HAP-1 (cell line): ENCODE measurements around the gene CCDC7.
"Not testable (repeated sequence)": the region's sequence is repeated elsewhere in the genome, so short reads cannot be mapped to it uniquely, and the experiment has no call there.

Experiments
- DNase-seq, 2 experiments: peaks; one replicate each; pipeline ENCODE4 v3.0.0-alpha.2; 2016 to 2020; ENCODE audit warnings: low spot score in 2 of 2
- H3K27me3 ChIP-seq: fragments of 250-450 bp; sonication (Bioruptor Pico); 2 replicates; pipeline ENCODE4 v1.5.1; 2020; ENCODE audit warnings: low read depth, mild to moderate bottlenecking, moderate library complexity
- H3K36me3 ChIP-seq: fragments of 250-450 bp; sonication (Bioruptor Pico); replicated peaks from 2 replicates; pipeline ENCODE4 v1.5.1; 2020; ENCODE audit warnings: mild to moderate bottlenecking
- H3K4me1 ChIP-seq: fragments of 250-450 bp; sonication (Bioruptor Pico); 2 replicates; pipeline ENCODE4 v1.5.1; 2020; ENCODE audit warnings: mild to moderate bottlenecking
- H3K4me3 ChIP-seq: fragments of 250-450 bp; sonication (Bioruptor Pico); 2 replicates; pipeline ENCODE4 v1.5.1; 2020; ENCODE audit warnings: mild to moderate bottlenecking, moderate library complexity
- H3K9me3 ChIP-seq: fragments of 250-450 bp; sonication (Bioruptor Pico); 2 replicates; pipeline ENCODE4 v1.5.1; 2020; ENCODE audit warnings: mild to moderate bottlenecking, moderate library complexity
- in situ Hi-C: fragments of 300-500 bp; cut with MboI; formaldehyde crosslinking; loops from 3 replicates; pipeline ENCODE4 v1.14.3; 2020; ENCODE audit warnings: low sequenced_read_pairs, inconsistent platforms, mixed read lengths

CCDC7 gene

DNA sequence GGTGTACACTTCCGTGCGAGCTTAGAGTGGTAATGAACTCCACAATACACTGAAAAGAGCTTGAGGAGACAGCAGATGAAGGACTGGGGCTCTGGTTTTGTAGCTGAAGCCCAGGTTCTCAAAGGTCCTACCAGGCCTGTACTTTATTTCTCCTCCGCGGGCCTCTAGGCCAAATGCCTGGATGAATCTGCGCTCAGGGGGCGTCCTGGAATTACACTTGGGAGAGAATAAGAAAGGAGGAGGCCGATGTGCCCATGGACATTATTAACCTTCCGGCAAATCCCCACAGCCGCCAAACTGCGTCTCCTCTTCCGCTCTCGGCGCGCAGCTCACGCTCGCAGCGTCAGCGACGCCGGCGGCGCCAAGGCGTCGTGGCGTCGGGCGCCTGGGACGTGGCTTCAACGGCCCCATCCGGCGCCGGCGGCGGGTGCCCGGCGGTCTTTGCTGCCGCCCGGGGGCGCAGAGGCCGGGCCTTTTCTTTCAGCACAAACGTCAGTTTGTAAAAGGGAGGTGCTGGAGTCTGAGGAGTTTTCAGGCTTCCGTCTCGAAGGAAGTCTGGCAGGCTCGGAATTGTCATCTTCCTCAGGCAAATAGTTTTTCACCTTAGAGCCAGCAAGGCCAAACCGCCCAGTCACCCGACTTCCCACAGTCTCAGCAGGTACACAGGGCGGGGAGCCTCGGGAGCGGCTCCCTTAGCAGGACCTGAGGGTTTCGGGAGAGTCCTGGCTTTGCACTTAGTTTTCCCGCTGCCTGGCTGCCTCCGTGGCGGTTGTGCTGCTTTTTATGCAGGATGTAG is at the start of gene CCDC7:
CCDC7 (plus strand) TSS at position 401 of the 796 bp plus-strand sequence. CDS start 5,503 bp downstream, outside the sequence.
- Histone ChIP-seq H3K36me3 (no peaks in the 10 kb centered on the region), H3K4me1 (peaks cover 9% of the 10 kb centered on the region), H3K9me3 (0 out of 2 replicates have a peak, but pooled peaks cover 3% of the 10 kb centered on the region), H3K27me3 (peaks cover 2% of the 10 kb centered on the region; the same call in 1 of the 2 replicates), H3K4me3 (peak within 1 kb of the TSS; percentile 43)
- DNase-seq = peak; percentile 80 to 84
- in situ Hi-C loops = no loop called here

- H3K4me3 ChIP-seq, H3K36me3 ChIP-seq, DNase-seq, H3K27me3 ChIP-seq, H3K4me1 ChIP-seq, in situ Hi-C loops, H3K9me3 ChIP-seq: not testable (repeated sequence)
Observed at GRCh38 chr10:32397163-32397562, 48.8 kb upstream of the CCDC7 start.

- H3K4me3 ChIP-seq, H3K9me3 ChIP-seq, H3K4me1 ChIP-seq, H3K36me3 ChIP-seq, H3K27me3 ChIP-seq, DNase-seq, in situ Hi-C loops: not testable (repeated sequence)
Observed at GRCh38 chr10:32399720-32400119, 46.2 kb upstream of the CCDC7 start.

GRCh38 chr10:32400961-32401360 is 45.0 kb upstream of the CCDC7 start:
- Histone ChIP-seq H3K4me3 (no peak overlapping the region), H3K9me3 (no peaks in the 10 kb centered on the region), H3K36me3 (no peaks in the 10 kb centered on the region), H3K4me1 (no peaks in the 10 kb centered on the region), H3K27me3 (no peaks in the 10 kb centered on the region)
- DNase-seq = no peak
- in situ Hi-C loops = no loop called here

GRCh38 chr10:32402499-32402898 is 43.4 kb upstream of the CCDC7 start:
- in situ Hi-C loops = no loop called here
- H3K4me1 ChIP-seq = no peaks in the 10 kb centered on the region
- no peak overlapping the region for H3K4me3 ChIP-seq
- H3K9me3 ChIP-seq = no peaks in the 10 kb centered on the region
- no peak for DNase-seq
- H3K27me3 ChIP-seq = no peaks in the 10 kb centered on the region
- no peaks in the 10 kb centered on the region for H3K36me3 ChIP-seq

- Histone ChIP-seq H3K4me1 (no peaks in the 10 kb centered on the region), H3K4me3 (no peak overlapping the region), H3K27me3 (no peaks in the 10 kb centered on the region), H3K9me3 (no peaks in the 10 kb centered on the region), H3K36me3 (no peaks in the 10 kb centered on the region)
- no peak for DNase-seq
- in situ Hi-C loops = no loop called here
Observed at GRCh38 chr10:32403091-32403490, 42.8 kb upstream of the CCDC7 start.

DNA sequence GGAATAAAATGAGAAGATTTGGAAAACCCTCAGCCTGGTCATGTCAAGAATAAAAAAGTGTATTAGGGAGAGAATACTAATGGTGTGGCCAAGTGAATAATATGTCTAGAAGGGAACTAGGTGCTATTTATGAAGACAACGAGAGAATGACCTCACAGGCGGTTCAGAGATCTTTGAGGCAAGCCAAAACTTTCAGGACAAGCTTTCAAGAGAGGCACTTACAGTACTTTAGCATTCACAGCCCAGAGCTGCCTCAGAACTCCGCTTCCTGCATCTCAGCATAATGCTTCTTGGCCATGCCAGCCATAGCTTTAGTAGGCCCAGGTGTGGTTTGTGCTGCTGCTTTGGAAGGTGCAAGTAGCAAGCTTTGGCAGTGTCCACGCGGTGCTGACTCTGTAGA is 37.2 kb upstream of the CCDC7 start:
- DNase-seq = no peak
- in situ Hi-C loops = no loop called here

GRCh38 chr10:32409741-32410140 is 36.2 kb upstream of the CCDC7 start:
- H3K9me3 ChIP-seq = no peaks in the 10 kb centered on the region
- no peak overlapping the region for H3K4me3 ChIP-seq
- H3K36me3 ChIP-seq = no peaks in the 10 kb centered on the region
- in situ Hi-C loops = no loop called here
- no peaks in the 10 kb centered on the region; the same call in 1 of the 2 replicates for H3K27me3 ChIP-seq
- no peaks in the 10 kb centered on the region; the same call in 1 of the 2 replicates for H3K4me1 ChIP-seq
- DNase-seq = no peak

More for the DNA sequence above, 37.2 kb upstream of the CCDC7 start:
- no peaks in the 10 kb centered on the region; the same call in 1 of the 2 replicates for H3K27me3 ChIP-seq
- H3K4me1 ChIP-seq = no peaks in the 10 kb centered on the region; the same call in 1 of the 2 replicates
- no peaks in the 10 kb centered on the region for H3K9me3 ChIP-seq
- H3K4me3 ChIP-seq = no peak overlapping the region
- H3K36me3 ChIP-seq = no peaks in the 10 kb centered on the region

DNA sequence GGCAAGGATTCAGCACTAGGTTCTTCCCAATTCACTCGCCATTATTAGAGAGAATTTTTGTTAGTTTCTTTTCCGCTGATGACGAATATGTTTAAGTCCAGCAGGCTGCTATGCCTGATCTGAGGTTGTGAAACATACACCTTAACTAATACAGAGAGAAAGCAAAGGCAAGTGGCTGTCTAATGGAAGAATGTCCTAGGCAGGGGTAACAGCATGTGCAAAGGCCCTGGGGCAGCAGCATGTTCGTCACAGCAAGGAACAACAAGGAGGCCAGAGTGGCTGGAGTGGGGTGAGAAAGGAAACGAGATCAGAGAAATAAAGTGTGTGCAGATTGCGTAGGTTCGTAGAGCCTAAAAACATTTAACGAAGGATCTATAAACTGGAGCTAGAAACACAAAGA is 35.4 kb upstream of the CCDC7 start:
- H3K4me1 ChIP-seq = no peaks in the 10 kb centered on the region; the same call in 1 of the 2 replicates
- H3K27me3 ChIP-seq = no peaks in the 10 kb centered on the region; the same call in 1 of the 2 replicates
- in situ Hi-C loops = no loop called here
- no peaks in the 10 kb centered on the region for H3K36me3 ChIP-seq
- H3K4me3 ChIP-seq = no peak overlapping the region
- DNase-seq = no peak
- no peaks in the 10 kb centered on the region for H3K9me3 ChIP-seq

- H3K9me3 ChIP-seq = no peaks in the 10 kb centered on the region
- no peaks in the 10 kb centered on the region; the same call in 1 of the 2 replicates for H3K27me3 ChIP-seq
- H3K4me3 ChIP-seq = no peak overlapping the region
- no peaks in the 10 kb centered on the region for H3K36me3 ChIP-seq
- H3K4me1 ChIP-seq = no peaks in the 10 kb centered on the region; the same call in 1 of the 2 replicates
- in situ Hi-C loops = no loop called here
- DNase-seq = no peak
Observed at GRCh38 chr10:32411797-32412498, 34.0 kb upstream of the CCDC7 start.

DNA sequence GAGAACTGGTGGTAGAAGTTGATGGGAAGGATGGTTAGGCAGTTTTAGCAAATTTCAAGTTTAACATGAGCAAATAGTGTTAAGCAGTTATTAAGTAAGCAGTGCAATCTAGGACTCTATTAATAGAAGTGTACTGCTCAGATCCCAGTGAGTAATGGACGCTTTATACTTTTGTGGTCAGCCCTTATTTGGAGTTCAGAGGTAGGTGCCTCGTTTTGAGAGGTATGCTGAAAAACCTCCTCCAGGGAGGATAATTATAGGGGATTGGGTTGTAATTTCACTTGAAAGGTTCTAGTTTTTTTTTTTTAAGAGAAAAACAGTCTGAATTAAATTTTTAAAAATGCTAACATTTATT is 33.5 kb upstream of the CCDC7 start:
- H3K36me3 ChIP-seq = no peaks in the 10 kb centered on the region
- no peaks in the 10 kb centered on the region; the same call in 1 of the 2 replicates for H3K4me1 ChIP-seq
- no peak overlapping the region for H3K4me3 ChIP-seq
- no peaks in the 10 kb centered on the region for H3K9me3 ChIP-seq
- DNase-seq = no peak
- in situ Hi-C loops = no loop called here
- H3K27me3 ChIP-seq = no peaks in the 10 kb centered on the region; the same call in 1 of the 2 replicates

DNA sequence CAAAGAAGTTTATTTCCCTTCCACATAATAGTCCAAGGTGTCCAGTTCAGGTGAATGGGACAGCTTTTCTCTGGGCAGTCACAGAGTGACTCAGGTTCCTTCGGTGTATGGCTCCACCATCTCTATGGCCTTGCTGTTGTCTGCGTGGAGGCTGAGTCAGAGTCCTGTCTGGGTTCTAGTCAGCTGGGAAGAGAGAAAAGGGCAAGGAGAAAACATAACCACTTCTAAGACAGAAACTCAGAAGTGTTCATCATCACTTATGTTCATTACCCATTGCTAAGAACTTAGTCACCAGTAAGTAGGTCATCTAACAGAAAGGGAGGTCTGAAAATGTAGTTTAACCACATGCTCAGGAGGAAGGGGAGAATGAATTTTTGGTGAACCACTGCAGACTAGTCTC is 32.4 kb upstream of the CCDC7 start:
- in situ Hi-C loops = no loop called here

GRCh38 chr10:32415361-32415760 is 30.6 kb upstream of the CCDC7 start:
- no peaks in the 10 kb centered on the region for H3K36me3 ChIP-seq
- in situ Hi-C loops = no loop called here
- no peaks in the 10 kb centered on the region; the same call in 1 of the 2 replicates for H3K4me1 ChIP-seq
- no peak for DNase-seq
- H3K4me3 ChIP-seq = no peak overlapping the region
- H3K9me3 ChIP-seq = no peaks in the 10 kb centered on the region
- peaks cover 2% of the 10 kb centered on the region; the same call in 1 of the 2 replicates for H3K27me3 ChIP-seq

More for the DNA sequence above, 32.4 kb upstream of the CCDC7 start:
- Histone ChIP-seq H3K36me3 (no peaks in the 10 kb centered on the region), H3K9me3 (no peaks in the 10 kb centered on the region), H3K4me3 (no peak overlapping the region), H3K27me3 (no peaks in the 10 kb centered on the region; the same call in 1 of the 2 replicates), H3K4me1 (no peaks in the 10 kb centered on the region; the same call in 1 of the 2 replicates)
- DNase-seq = no peak
